ENCODE data around the gene SOWAHD.
"Not testable (repeated sequence)": the region's sequence is repeated elsewhere in the genome, so short reads cannot be mapped to it uniquely, and the experiment has no call there.

The SOWAHD gene

DNA sequence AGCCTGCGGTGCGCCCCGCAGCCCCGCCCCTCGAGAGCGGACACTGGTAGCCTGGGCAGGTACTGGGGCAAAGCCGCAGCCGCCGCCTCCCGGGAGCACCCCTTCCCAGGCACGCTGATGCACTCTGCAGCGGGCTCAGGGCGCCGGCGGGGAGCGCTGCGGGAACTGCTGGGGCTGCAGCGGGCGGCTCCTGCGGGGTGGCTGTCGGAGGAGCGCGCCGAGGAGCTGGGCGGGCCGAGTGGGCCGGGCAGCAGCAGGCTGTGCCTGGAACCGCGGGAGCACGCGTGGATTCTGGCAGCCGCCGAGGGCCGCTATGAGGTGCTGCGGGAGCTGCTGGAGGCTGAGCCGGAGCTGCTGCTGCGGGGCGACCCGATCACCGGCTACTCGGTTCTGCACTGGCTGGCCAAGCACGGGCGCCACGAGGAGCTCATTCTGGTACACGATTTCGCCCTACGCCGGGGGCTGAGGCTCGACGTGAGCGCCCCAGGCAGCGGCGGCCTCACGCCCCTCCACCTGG is 401 bp downstream of the SOWAHD start:
- no peak for DNase-seq (ENCODE audit: low read depth in 2 of 3, low spot score in 2 of 3)

DNA sequence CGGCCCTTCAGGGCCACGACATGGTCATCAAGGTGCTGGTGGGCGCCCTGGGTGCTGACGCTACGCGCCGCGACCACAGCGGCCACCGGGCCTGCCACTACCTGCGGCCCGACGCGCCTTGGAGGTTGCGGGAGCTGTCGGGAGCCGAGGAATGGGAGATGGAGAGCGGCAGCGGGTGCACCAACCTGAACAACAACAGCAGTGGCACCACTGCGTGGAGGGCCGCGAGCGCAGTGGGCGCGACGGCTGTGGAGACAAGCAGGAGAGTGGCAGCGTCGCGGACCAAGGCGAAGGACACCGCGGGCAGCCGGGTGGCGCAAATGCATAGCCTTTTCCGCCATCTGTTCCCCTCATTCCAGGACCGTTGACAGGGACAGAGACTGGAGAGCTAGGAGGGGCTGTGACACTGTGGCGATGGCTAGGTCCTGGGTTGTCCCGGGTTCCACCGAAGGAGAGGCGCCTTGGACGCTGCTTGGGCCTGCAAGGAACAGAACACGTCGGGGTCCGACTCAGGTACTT is 919 bp downstream of the SOWAHD start:
- DNase-seq (ENCODE audit: low read depth in 2 of 3, low spot score in 2 of 3): no peak

DNA sequence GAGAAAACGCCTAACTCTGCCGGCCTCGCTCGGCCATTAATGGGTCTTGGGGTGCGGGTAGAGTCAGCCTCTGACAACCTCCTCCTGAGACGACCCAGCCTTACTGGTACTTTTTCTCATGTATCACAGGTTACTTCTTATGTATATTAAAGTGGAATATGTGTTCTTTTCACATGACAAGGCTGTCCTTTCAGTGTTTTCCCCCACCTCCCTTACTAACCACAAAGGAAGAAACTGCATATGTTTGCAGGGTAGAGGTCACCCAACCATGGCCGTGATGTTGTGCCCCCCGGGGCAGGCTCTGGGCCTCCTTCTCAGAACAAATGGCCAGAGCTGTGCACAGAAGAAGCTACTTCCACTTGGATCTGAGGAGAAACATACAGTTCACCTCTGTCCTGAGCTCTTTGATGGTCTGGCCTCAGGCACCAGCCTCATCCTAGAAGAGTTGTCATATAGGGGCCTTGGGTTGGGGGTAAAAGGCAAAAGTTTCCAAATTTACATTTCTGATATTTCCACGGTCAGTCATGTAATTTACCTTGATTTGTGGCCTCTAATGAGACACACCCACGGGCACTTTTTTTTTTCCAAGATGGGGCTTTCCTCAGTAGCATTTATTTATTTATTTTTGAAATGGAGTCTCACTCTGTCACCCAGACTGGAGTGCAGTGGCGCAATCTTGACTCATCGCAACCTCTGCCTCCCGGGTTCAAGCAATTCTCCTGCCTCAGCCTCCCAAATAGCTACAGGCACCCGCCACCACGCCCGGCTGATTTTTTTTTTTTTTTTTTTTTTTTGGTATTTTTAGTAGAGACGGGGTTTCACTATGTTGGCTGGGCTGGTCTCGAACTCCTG is 1.9 kb downstream of the SOWAHD start:
- DNase-seq (ENCODE audit: low read depth in 2 of 3, low spot score in 2 of 3): no peak

DNA sequence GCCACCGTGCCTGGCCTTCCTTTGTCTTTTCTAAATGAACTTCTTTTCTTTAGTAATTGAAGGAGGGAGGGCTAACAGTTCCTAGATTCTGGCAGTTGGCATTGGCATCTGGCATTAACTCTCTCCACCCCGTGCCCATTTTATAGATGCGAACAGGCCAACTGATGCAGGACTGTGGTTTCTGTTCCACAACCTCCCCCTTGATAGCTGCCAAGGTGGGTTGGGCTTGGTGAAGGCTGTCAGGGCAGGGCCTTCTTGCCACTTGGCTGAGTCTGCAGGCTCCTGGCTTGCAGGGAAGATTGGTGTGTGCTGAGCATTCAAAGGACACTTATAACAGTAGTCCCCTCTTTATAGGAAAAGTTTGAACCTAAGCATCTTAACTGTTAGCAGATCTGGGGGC is 4.3 kb downstream of the SOWAHD start:
- no peak for DNase-seq (ENCODE audit: low read depth in 2 of 3, low spot score in 2 of 3)

DNA sequence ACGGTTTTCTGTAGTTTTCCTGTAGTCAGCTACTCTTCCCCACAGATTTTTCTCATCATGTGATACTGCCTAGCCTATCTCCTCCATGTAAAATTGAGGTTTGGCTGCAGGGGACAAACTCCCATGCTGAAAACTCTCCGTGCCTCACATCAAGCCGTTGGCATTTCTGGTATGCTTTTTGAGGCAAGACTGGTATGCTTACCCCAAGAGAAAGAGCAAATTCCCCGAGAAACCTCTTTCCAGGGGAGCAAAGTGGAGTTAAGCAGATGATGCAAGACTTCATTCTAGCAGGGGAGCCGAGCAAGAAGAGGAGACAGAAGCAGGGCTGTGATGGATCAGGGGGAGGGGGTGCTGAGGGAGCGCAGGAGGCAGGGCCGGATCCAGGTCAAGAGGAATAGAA is 4.8 kb downstream of the SOWAHD start:
- no peak for DNase-seq (ENCODE audit: low read depth in 2 of 3, low spot score in 2 of 3)

DNA sequence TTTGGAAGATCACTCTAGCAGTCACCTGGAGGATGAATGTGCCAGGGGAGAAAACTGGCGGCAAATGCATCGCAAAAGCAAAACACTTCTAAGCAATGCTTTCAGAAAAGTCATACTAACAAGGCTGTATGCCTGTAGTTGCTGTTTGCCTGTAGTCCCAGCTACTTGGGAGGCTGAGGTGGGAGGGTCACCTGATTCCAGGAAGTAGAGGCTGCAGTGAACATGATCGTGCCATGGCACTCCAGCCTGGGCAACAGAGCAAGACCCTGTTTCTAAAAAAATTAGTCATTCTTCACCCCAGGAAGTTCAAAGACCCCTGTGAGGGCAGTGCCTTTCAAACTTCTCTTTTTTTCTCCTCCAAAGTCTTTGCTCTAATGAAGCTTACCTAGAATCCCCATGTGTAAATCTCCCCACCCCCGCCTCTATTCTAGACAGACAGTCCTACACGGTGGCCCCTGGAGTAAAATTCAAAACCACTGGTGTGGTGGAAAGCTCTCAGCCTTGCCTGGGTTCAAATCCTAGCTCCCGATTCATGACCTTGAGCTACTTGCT is 5.5 kb downstream of the SOWAHD start:
- DNase-seq (ENCODE audit: low read depth in 2 of 3, low spot score in 2 of 3): no peak

DNA sequence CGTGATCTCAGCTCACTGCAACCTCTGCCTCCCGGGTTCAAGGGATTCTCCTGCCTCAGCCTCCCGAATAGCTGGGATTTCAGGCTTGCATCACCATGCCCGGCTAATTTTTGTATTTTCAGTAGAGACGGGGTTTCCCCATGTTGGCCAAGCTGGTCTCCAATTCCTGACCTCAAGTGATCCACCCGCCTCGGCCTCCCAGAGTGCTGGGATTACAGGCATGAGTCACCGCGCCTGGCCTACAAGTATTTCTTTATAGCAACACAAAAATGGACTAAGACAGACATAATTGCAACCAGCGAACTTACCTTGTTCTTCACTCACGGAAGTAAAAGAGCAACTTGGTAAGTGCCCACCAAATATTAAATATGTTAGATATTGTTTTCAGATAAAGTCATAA is 10.0 kb downstream of the SOWAHD start:
- not testable (repeated sequence) for DNase-seq (ENCODE audit: low read depth in 2 of 3, low spot score in 2 of 3)

DNA sequence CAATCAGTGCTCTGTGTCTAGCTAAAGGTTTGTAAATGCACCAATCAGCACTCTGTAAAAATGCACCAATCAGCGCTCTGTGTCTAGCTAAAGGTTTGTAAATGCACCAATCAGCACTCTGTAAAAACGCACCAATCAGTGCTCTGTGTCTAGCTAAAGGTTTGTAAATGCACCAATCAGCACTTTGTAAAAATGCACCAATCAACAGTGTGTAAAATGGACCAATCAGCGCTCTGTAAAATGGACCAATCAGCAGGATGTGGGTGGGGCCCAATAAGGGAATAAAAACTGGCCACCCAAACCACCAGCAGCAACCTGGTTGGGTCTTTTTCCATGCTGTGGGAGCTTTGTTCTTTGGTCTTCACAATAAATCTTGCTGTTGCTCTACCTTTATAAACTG is 11.0 kb downstream of the SOWAHD start:
- not testable (repeated sequence) for DNase-seq (ENCODE audit: low read depth in 2 of 3, low spot score in 2 of 3)

DNA sequence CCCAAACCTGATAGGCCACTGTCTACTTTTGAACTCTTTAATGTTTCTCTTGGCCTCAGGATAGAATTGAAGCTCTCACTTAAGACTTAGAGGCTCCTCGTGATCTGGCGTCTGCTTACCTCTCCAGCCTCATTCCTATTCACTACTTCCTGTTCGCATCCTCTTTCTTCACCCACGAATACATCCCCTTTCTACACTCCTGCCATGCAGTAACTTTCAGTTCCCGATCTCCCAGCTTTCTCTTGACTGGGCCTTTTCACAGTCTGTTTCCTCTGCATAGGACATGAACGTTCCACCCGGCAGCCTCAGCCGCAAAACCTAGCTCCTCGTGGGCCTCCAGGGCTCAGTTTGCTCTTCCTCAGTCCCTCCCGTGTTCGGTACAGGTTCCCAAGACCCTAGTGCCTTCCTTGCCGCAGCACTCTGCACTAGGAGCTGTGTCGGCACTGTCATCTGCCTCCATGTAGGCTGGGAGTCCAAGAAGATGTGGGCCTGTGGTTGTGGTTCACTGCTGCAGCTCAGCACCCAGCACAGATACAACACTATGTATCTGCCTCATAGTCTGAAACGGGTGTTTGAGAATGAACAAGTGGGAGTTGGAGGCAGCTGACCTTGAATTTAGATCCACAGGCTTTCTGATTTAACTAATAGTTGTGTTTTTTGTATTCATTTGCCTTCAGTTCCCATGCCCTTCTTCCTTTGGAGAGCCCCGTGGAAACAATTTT is 17.3 kb downstream of the SOWAHD start:
- DNase-seq (ENCODE audit: low read depth in 2 of 3, low spot score in 2 of 3): no peak

DNA sequence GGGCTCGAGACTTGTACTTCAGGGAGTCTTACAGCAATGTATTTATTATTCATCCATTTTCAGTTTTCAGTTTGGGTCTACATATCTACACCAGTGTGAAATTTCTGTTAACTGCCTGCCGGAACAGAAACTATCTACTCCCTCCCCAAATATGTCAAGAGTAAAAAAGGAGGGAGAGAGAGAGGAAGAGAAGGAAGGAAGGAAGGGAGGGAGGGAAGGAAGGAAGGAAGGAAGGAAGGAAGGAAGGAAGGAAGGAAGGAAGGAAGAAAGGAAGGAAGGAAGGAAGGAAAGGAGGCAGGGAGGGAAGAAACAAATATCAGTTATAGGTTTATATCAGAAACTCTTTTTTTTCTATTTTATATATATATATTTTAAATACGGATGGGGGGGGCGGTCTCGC is 20.4 kb downstream of the SOWAHD start:
- no peak for DNase-seq (ENCODE audit: low read depth in 2 of 3, low spot score in 2 of 3)

DNA sequence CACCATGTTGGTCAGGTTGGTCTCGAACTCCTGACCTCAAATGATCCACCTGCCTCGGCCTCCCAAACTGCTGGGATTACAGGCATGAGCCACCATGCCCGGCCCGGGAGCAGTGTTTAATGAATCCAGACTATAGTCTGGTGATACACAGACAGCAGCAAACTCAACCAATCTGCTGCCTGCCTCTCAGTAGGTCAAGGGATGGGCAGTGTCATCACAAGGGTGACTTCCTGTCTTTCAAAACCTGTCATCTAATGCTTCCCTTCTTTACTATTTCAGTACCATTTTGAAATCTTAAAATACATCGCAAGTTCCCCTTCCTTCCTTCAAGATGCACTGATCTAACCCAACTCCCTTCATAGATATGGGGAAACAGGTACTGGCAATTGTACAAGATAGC is 24.6 kb downstream of the SOWAHD start:
- DNase-seq (ENCODE audit: low read depth in 2 of 3, low spot score in 2 of 3): no peak

DNA sequence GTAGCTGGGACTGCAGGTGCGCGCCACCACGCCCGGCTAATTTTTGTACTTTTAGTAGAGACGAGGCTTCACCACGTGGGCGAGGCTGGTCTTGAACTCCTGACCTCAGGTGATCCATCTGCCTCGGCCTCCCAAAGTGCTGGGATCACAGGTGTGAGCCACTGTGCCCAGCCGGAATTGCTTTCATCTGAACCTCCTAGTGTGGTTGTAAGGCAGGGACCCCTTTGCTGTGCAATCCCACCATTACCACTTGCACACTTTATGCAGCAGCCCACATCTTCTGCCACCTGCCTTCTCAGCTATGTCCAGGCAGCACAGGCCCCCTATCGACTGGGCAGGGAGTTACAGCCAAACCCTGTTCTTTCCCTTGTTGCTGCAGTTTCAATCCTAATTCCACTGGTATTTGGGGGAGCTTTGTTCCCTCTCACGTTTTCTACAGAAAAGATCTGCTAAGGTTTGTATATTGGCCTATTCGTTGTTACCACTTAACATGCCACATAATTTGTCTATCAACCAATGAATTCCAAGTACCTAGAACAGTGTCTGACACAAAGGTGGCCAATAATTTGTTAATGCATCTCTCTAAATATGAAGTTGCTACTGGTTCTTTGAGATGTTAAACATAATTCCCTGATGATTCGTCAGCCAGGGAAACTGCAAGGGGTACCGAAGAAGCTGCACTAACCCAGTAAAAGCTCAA is 26.5 kb downstream of the SOWAHD start:
- DNase-seq (ENCODE audit: low read depth in 2 of 3, low spot score in 2 of 3): peak in 2 of 3 experiments; percentile 4 to 24

DNA sequence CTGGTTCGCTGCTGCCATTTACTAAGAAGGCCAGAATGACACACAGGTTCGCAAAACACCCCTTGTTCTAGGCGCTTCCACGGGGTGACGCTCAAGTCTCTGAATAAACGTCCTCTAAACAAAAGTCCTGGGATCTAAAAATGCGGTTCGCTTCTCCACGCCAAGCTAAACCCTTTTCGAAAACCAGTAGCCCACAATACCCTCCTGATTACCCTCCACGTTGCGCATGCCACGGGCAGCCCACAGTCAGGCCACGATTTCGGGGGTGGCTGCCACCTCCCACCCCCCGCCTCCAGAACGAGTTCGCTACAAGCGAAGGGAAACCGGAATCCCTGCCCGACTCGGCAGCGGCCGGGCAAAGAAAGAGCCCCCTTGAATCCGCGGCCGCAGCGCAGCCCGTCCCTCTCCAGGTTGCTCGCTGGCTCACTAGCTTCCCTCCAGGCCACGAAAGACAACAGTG is 32.6 kb downstream of the SOWAHD start:
- DNase-seq (ENCODE audit: low read depth in 2 of 3, low spot score in 2 of 3): peak in 1 of 3 experiments; percentile 2

DNA sequence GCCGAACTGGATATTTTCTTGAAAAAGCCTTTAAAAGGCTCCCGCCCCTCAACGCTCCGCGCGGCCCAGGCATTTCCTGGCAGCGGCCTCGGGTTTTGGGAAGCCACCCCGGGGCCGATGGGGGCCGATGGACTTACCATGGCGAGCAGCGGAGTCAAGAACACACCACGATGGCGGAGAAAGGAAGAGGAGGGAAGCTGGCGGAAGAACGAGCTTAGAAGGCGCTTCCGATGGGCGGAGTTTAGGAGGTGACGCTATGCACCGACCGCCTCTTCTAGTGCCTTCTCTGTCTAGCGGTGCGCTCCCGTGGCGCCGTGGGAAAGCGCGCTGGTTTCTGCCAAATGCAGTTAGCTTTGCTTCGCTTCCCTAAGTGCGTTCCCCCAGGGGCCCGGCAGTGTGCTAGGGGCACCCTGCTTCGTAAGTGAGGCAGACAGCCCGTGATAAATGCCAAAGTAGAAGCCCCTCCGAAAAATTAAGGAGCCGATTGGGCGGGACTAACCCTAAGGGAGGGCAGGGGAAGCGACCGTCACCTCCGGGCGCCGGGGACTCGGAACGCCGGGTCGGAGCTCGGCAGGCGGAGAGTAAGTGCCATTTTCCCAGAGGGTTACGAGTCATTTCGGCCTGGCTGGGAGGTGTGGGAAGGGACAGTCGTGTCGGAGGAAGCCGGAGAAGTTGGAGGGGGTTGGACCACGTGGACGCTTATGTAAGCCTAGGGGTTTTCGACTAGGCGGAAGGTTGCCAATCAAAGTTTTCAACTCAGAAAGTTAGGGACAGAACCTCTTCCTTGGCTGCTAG is 33.2 kb downstream of the SOWAHD start, which contains the start of gene RPL39:
Gene RPL39 (minus strand): TSS at position 194 of the 795 bp plus-strand sequence. CDS start 54 bp downstream, at position 140.
- DNase-seq (ENCODE audit: low read depth in 2 of 3, low spot score in 2 of 3): peak; percentile 44 to 53 (median 51)

DNA sequence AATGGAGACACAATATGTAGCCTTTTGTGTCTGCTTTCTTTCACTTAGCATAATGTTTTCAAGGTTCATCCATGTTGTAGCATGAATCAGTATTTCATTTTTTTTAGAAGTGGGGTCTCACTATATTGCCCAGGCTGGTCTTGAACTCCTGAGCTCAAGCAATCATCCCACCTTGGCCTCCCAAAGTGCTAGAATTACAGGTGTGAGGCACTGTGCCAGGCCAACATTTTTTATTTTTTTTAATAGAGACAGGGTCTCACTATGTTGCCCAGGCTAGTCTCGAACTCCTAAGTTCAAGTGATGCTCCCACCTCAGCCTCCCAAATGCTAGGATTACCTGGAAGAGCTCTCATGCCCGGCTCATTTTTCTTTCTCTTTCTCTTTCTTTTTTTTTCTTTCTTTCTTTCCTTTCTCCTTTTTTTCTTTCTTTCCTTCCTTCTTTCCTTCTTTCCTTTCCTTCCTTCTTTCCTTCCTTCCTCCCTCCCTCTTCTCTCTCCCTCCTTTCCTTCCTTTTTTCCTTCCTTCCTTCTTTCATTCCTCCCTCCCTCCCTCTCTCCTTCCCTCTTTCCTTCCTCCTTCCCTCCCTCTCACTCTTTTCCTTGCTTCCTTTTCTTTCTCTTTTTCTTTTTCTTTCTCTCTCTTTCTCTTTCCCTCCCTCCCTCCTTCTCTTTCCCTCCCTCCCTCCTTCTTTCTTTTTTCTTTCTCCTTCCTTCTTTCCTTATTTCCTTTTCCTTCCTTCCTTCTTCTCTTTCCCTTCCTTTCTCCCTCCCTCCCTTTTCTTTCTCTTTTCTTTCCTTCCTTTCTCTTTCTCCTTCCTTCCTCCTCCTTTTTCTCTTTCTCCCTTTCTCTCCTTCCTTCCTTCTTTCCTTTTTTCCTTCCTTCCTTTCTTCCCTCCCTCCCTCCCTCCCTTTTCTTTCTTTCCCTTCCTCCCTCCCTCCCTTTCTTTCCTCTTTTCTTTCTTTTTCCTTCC is 43.1 kb downstream of the SOWAHD start:
- no peak for DNase-seq (ENCODE audit: low read depth in 2 of 3, low spot score in 2 of 3)

DNA sequence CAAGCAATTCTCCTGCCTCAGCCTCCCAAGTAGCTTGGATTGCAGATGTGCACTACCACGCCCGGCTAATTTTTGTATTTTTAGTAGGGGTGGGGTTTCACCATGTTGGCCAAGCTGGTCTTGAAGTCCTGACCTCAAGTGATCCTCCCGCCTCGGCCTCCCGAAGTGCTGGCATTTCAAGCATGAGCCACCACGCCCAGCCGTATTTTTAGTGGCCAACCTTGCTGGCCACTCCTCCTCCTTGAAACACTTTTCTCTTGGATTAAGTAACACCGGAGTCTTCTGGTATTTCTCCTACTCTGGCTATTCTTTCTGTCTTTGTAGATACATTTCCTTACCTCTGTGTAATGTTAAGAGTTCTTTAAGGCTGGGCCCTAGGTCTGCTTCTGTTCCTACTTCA is 44.2 kb downstream of the SOWAHD start:
- no peak for DNase-seq (ENCODE audit: low read depth in 2 of 3, low spot score in 2 of 3)

DNA sequence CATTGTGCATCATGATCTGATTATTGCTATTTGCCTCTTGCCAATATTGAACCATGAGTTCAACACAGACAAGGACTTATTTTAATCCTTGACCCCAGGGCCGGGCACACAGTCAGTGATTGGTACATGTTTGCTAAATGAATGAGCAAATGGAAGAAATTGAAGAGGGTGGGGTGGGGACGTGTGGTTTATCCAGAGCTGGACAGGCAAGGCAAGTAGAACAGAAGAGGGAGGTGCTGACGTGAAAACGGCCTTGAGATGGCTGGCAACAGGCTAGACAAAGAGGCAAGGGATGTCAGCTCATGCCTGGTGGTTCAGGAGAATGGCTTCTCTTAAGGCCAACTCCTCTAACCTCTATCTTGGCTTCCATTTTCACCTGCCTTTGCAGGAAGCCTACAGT is 50.1 kb downstream of the SOWAHD start:
- not testable (repeated sequence) for DNase-seq (ENCODE audit: low read depth in 2 of 3, low spot score in 2 of 3)

DNA sequence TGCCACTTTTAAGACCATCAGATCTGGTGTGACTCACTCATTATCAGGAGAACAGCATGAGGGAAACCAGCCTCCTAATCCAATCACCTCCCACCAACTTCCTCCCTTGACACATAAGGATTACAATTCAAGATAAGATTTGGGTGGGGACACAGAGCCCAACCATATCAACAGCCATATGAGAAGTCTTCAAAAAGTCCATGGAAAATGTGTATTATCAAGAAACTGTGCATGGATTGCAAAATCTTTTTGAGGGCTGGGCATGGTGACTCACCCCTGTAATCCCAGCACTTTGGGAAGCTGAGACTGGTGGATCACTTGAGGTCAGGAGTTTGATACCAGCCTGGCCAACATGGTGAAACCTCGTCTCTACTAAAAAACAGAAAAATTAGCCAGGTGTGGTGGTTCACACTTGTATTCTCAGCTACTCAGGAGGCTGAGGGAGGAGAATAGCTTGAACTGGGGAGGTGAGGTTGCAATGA is 50.8 kb downstream of the SOWAHD start:
- no peak for DNase-seq (ENCODE audit: low read depth in 2 of 3, low spot score in 2 of 3)

All from activated CD8-positive, alpha-beta memory T cell treated with anti-CD3 and anti-CD28 coated beads for 48 hours (primary cell).